Daoy (cell line): ENCODE results near the gene HTR5A. TPM values are rescaled to one million over a fixed set of nuclear protein-coding genes. Genes with fewer than 3 reads are reported as not detected.

Source experiments
- total RNA-seq: library from RNA; depleted of rRNA; stranded (reverse); fragments of >200 nt; shearing (Covaris generic); gene quantifications from 2 replicates; pipeline ENCODE4 v1.2.3, GENCODE V29; 2014; rRNA removed

Gene HTR5A
- total RNA-seq, 1 experiment from 2014 or later = not detected

Other genes starting within 250 kb of the HTR5A start
- 10.7 and 12.8 TPM in 2 replicates for gene PAXIP1, start 67.2 kb upstream of the HTR5A start, total RNA-seq
- 76.9 and 83.7 TPM in 2 replicates for gene INSIG1, start 227.6 kb downstream of the HTR5A start, total RNA-seq